ENCODE results near the gene FAM193A.

Gene FAM193A

DNA sequence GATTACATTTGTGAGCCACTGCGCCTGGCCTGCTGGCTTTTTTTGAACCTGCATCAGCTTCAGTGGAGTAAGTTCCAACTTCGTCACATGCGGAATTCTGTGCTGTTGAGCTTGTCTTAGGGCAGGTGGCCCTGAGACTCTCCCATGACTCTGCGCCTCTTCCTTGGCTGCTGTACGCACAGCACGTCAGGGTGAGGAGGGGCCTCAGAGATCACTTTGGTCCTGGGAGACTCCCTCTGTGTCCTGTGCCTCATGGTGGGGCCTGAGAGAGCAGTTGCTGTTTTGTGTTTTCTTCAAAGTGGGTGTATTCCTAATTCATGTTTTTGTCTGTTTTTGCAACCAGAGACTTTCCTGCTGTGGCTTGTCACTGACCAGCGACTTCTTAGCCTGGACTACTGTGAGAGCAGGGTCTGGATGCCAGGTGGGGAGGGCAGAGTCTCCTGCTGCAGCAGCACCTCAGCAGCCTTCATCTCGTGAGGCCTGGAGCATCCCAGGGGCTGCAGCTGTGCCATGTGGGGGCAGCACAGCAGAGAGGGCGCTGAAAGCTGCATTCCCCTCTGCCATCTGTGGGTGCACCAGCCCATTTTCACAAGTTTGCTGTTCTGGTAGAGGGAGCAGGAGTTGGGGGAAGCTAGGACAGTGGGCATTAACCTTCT is 111.8 kb downstream of the FAM193A start:
- Histone ChIP-seq H3K36me3 (ENCODE audit: insufficient read depth, low read length) (peaks cover 13% of the 10 kb centered on the region), H3K79me2 (ENCODE audit: insufficient read depth, low read length) (no peaks in the 10 kb centered on the region)

DNA sequence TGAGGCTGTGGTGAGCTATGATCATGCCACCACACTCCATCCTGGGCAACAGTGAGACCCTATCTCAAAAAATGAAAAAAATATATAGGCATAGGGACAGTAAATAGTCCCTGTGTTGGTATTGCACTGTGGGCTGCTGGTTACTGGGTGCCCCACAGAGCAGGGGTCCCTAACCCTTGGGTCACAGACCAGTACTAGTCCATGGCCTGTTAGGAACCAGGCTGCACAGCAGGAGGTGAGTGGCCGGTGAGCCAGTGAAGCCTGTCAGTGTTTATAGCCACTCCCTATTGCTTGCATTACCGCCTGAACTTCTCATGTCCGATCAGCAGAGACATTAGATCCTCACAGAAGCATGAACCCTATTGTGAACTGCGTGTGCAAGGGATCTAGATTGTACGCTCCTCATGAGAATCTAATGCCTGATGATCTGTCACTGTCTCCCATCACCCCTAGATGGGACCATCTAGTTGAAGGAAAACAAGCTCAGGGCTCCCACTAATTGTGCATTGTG is 113.2 kb downstream of the FAM193A start:
- Histone ChIP-seq H3K4me2 (ENCODE audit: low read length) (no peak overlapping the region), H3K36me3 (ENCODE audit: insufficient read depth, low read length) (peaks cover 13% of the 10 kb centered on the region), H3K4me1 (ENCODE audit: insufficient read depth, low read length, severe bottlenecking) (no peaks in the 10 kb centered on the region), H3K9me3 (ENCODE audit: low read length) (no peaks in the 10 kb centered on the region), H3K9ac (ENCODE audit: low read length) (no peak overlapping the region), H4K20me1 (ENCODE audit: insufficient read depth, low read length) (no peaks in the 10 kb centered on the region), H3F3A (ENCODE audit: insufficient read depth, low read length) (no peaks in the 10 kb centered on the region), H3K9me2 (ENCODE audit: low read depth, low read length) (no peaks in the 10 kb centered on the region), H2AFZ (ENCODE audit: low read length) (no peak overlapping the region), H3K4me3 (ENCODE audit: low read depth, low read length, poor library complexity, severe bottlenecking) (no peak overlapping the region), H3K79me2 (ENCODE audit: insufficient read depth, low read length) (no peaks in the 10 kb centered on the region), H3K27me3 (ENCODE audit: insufficient read depth, low read length) (no peaks in the 10 kb centered on the region), H3K27ac (ENCODE audit: low read depth, low read length, poor library complexity, severe bottlenecking) (no peak overlapping the region)
- TF ChIP-seq, protein P1, sequence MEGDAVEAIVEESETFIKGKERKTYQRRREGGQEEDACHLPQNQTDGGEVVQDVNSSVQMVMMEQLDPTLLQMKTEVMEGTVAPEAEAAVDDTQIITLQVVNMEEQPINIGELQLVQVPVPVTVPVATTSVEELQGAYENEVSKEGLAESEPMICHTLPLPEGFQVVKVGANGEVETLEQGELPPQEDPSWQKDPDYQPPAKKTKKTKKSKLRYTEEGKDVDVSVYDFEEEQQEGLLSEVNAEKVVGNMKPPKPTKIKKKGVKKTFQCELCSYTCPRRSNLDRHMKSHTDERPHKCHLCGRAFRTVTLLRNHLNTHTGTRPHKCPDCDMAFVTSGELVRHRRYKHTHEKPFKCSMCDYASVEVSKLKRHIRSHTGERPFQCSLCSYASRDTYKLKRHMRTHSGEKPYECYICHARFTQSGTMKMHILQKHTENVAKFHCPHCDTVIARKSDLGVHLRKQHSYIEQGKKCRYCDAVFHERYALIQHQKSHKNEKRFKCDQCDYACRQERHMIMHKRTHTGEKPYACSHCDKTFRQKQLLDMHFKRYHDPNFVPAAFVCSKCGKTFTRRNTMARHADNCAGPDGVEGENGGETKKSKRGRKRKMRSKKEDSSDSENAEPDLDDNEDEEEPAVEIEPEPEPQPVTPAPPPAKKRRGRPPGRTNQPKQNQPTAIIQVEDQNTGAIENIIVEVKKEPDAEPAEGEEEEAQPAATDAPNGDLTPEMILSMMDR (IDR thresholded peaks at IDR 0.05; ENCODE audit: low read length): no peak
- no peak for TF ChIP-seq EZH2 (IDR thresholded peaks at IDR 0.05; ENCODE audit: borderline replicate concordance, low read length)

More for the DNA sequence above, 111.8 kb downstream of the FAM193A start:
- Histone ChIP-seq H3K4me1 (ENCODE audit: insufficient read depth, low read length, severe bottlenecking) (no peaks in the 10 kb centered on the region), H2AFZ (ENCODE audit: low read length) (no peak overlapping the region), H3F3A (ENCODE audit: insufficient read depth, low read length) (no peaks in the 10 kb centered on the region), H4K20me1 (ENCODE audit: insufficient read depth, low read length) (no peaks in the 10 kb centered on the region), H3K9me3 (ENCODE audit: low read length) (no peaks in the 10 kb centered on the region), H3K27ac (ENCODE audit: low read depth, low read length, poor library complexity, severe bottlenecking) (no peak overlapping the region), H3K27me3 (ENCODE audit: insufficient read depth, low read length) (no peaks in the 10 kb centered on the region), H3K4me3 (ENCODE audit: low read depth, low read length, poor library complexity, severe bottlenecking) (no peak overlapping the region), H3K4me2 (ENCODE audit: low read length) (no peak overlapping the region), H3K9ac (ENCODE audit: low read length) (no peak overlapping the region), H3K9me2 (ENCODE audit: low read depth, low read length) (no peaks in the 10 kb centered on the region)
- TF ChIP-seq EZH2 (IDR thresholded peaks at IDR 0.05; ENCODE audit: borderline replicate concordance, low read length): no peak

DNA sequence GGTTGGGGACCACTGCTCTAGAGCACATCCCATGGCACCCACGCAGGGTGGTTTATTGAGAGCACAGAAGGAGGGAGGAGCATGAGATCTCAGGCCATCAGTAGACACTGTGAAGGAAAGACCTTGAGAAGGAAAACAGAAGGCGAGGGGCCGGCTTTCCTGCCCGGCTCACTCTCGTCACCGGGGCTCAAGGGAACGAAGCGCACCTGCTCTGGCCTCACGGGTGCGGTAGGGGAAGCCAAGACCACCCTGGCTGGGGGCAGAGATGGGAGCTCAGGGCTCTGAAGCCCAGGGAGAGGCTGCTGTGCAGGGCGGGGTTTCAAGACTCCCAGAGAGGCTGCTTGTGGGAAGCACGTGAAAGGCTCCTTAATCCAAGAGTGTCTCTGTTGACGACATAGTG is 113.8 kb downstream of the FAM193A start:
- Histone ChIP-seq H3K9me2 (ENCODE audit: low read depth, low read length) (no peaks in the 10 kb centered on the region), H3K9me3 (ENCODE audit: low read length) (no peaks in the 10 kb centered on the region), H3K4me3 (ENCODE audit: low read depth, low read length, poor library complexity, severe bottlenecking) (no peak overlapping the region), H3K27me3 (ENCODE audit: insufficient read depth, low read length) (no peaks in the 10 kb centered on the region), H3K79me2 (ENCODE audit: insufficient read depth, low read length) (no peaks in the 10 kb centered on the region), H3K36me3 (ENCODE audit: insufficient read depth, low read length) (peaks cover 13% of the 10 kb centered on the region), H2AFZ (ENCODE audit: low read length) (no peak overlapping the region), H3K9ac (ENCODE audit: low read length) (no peak overlapping the region), H3K27ac (ENCODE audit: low read depth, low read length, poor library complexity, severe bottlenecking) (no peak overlapping the region), H4K20me1 (ENCODE audit: insufficient read depth, low read length) (no peaks in the 10 kb centered on the region), H3K4me1 (ENCODE audit: insufficient read depth, low read length, severe bottlenecking) (no peaks in the 10 kb centered on the region), H3K4me2 (ENCODE audit: low read length) (no peak overlapping the region), H3F3A (ENCODE audit: insufficient read depth, low read length) (no peaks in the 10 kb centered on the region)
- TF ChIP-seq, protein P1 (IDR thresholded peaks at IDR 0.05; ENCODE audit: low read length): no peak
- TF ChIP-seq EZH2 (IDR thresholded peaks at IDR 0.05; ENCODE audit: borderline replicate concordance, low read length): no peak

DNA sequence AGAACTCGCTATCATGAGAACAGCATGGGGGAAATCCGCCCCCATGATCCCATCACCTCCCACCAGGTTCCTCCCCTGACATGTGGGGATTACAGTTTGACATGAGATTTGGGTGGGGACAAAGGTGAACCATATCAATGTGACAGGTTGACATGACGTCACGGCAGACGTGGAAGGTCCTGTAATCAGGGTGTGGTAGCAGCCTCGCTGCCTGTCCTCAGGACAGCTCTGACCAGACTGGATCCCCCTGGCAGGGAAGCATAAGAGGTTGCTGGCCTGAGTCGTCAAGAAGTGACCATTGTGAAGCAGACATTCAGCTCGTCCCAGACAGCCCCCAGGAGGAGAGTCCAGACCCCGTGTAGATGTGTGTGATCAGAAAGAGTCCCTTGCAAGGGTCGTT is 115.1 kb downstream of the FAM193A start:
- H3K79me2 ChIP-seq (ENCODE audit: insufficient read depth, low read length): no peaks in the 10 kb centered on the region
- no peaks in the 10 kb centered on the region for H4K20me1 ChIP-seq (ENCODE audit: insufficient read depth, low read length)
- no peaks in the 10 kb centered on the region for H3K9me2 ChIP-seq (ENCODE audit: low read depth, low read length)
- TF ChIP-seq, protein P1 (IDR thresholded peaks at IDR 0.05; ENCODE audit: low read length): no peak
- no peak for TF ChIP-seq EZH2 (IDR thresholded peaks at IDR 0.05; ENCODE audit: borderline replicate concordance, low read length)
- no peaks in the 10 kb centered on the region for H3K27me3 ChIP-seq (ENCODE audit: insufficient read depth, low read length)
- no peak overlapping the region for H3K4me2 ChIP-seq (ENCODE audit: low read length)
- no peaks in the 10 kb centered on the region for H3K4me1 ChIP-seq (ENCODE audit: insufficient read depth, low read length, severe bottlenecking)
- H3K27ac ChIP-seq (ENCODE audit: low read depth, low read length, poor library complexity, severe bottlenecking): no peak overlapping the region
- H3K4me3 ChIP-seq (ENCODE audit: low read depth, low read length, poor library complexity, severe bottlenecking): no peak overlapping the region
- peaks cover 13% of the 10 kb centered on the region for H3K36me3 ChIP-seq (ENCODE audit: insufficient read depth, low read length)
- no peaks in the 10 kb centered on the region for H3K9me3 ChIP-seq (ENCODE audit: low read length)
- H3K9ac ChIP-seq (ENCODE audit: low read length): no peak overlapping the region
- H2AFZ ChIP-seq (ENCODE audit: low read length): no peak overlapping the region
- H3F3A ChIP-seq (ENCODE audit: insufficient read depth, low read length): no peaks in the 10 kb centered on the region

Measured in OCI-LY1 (cell line).